ENCODE measurements around the gene PARD3.

- no peak for TF ChIP-seq CTCF (IDR thresholded peaks at IDR 0.05; ENCODE audit: extremely low read depth in 1 of 2, insufficient read depth in 1 of 2, low read depth in 1 of 2, low read length in 2 of 2)
- no peak for TF ChIP-seq MAX (IDR thresholded peaks at IDR 0.05; ENCODE audit: insufficient read depth, insufficient read length)
- no peak for TF ChIP-seq POLR2A (IDR thresholded peaks at IDR 0.05; ENCODE audit: low read depth, low read length)
- no peak for TF ChIP-seq EZH2 (IDR thresholded peaks at IDR 0.05; ENCODE audit: borderline replicate concordance, low read depth, low read length, severe bottlenecking)
- no peak for TF ChIP-seq POLR2AphosphoS5 (IDR thresholded peaks at IDR 0.05; ENCODE audit: insufficient read depth, low read depth, low read length)
- TF ChIP-seq JUN (IDR thresholded peaks at IDR 0.05; ENCODE audit: borderline replicate concordance, insufficient read depth, insufficient read length, low read depth), result no peak
- no peak for TF ChIP-seq FOS (IDR thresholded peaks at IDR 0.05; ENCODE audit: borderline replicate concordance, insufficient read depth, low read length)
- no peak for TF ChIP-seq MYC (IDR thresholded peaks at IDR 0.05; ENCODE audit: low read depth, low read length)
- TF ChIP-seq GATA2 (IDR thresholded peaks at IDR 0.05; ENCODE audit: insufficient read depth, insufficient read length, low read depth, low read length), result no peak
Observed at GRCh38 chr10:34602478-34602877, 212.6 kb downstream of the PARD3 start.
